Neural cell (in vitro differentiated cells): ENCODE measurements around the gene RBM34. TPM values are rescaled to one million over a fixed set of nuclear protein-coding genes. Genes with fewer than 3 reads are reported as not detected.

Source experiments
- H2AFZ ChIP-seq: fragments of 200-600, 300-800 bp; sonication (generic), shearing (Covaris generic); 2 replicates; pipeline ENCODE4 v1.6.0; 2014; ENCODE audit warnings: low read depth, mild to moderate bottlenecking, antibody characterized with exemption, low read length, moderate library complexity
- H3F3A ChIP-seq: fragments of 200-600 bp; shearing (Covaris generic); 2 replicates; pipeline ENCODE4 v1.6.1; 2016; ENCODE audit warnings: mild to moderate bottlenecking, moderate library complexity, mixed read lengths, antibody characterized with exemption, low read length; ENCODE audit not compliant: insufficient read depth, poor library complexity, severe bottlenecking
- H3K27ac ChIP-seq: fragments of 200-600, 300-800 bp; sonication (generic), shearing (Covaris generic); 2 replicates; pipeline ENCODE4 v1.5.1; 2014; ENCODE audit warnings: mild to moderate bottlenecking, low read length, moderate library complexity
- H3K27me3 ChIP-seq: fragments of 300-800, 200-600 bp; sonication (generic), shearing (Covaris generic); 2 replicates; pipeline ENCODE4 v1.6.0; 2014; ENCODE audit warnings: mild to moderate bottlenecking, low read depth, low read length, moderate library complexity; ENCODE audit not compliant: insufficient read depth
- H3K36me3 ChIP-seq: fragments of 300-800, 200-600 bp; sonication (generic), shearing (Covaris generic); 2 replicates; pipeline ENCODE4 v1.5.1; 2014; ENCODE audit warnings: mild to moderate bottlenecking, antibody characterized with exemption, low read length, moderate library complexity; ENCODE audit not compliant: insufficient read depth
- H3K4me2 ChIP-seq: fragments of 300-800, 200-600 bp; sonication (generic), shearing (Covaris generic); 2 replicates; pipeline ENCODE4 v1.6.0; 2014; ENCODE audit warnings: mild to moderate bottlenecking, low read length
- H3K4me3 ChIP-seq: fragments of 300-800, 200-600 bp; sonication (generic), shearing (Covaris generic); 2 replicates; pipeline ENCODE4 v1.5.1; 2014; ENCODE audit warnings: mild to moderate bottlenecking, low read length, moderate library complexity
- H3K79me2 ChIP-seq: fragments of 200-600 bp; shearing (Covaris generic); replicated peaks from 2 replicates; pipeline ENCODE4 v1.6.0; 2014; ENCODE audit warnings: mild to moderate bottlenecking, low read length, moderate library complexity; ENCODE audit not compliant: insufficient read depth
- H3K9ac ChIP-seq: fragments of 300-800, 200-600 bp; sonication (generic), shearing (Covaris generic); 2 replicates; pipeline ENCODE4 v1.6.1; 2016; ENCODE audit warnings: mild to moderate bottlenecking, low read length, mixed read lengths
- H3K9me2 ChIP-seq: fragments of 200-600 bp; shearing (Covaris generic); 2 replicates; pipeline ENCODE4 v1.6.1; 2016; ENCODE audit warnings: mild to moderate bottlenecking, low read length, mixed read lengths; ENCODE audit not compliant: insufficient read depth
- H3K9me3 ChIP-seq: fragments of 200-600, 300-800 bp; sonication (generic), shearing (Covaris generic); 2 replicates; pipeline ENCODE4 v1.6.1; 2016; ENCODE audit warnings: mild to moderate bottlenecking, mixed run types, low read length, moderate library complexity, mixed read lengths
- H4K20me1 ChIP-seq: fragments of 200-600 bp; shearing (Covaris generic); 2 replicates; pipeline ENCODE4 v1.6.1; 2016; ENCODE audit warnings: mild to moderate bottlenecking, mixed run types; ENCODE audit not compliant: insufficient read depth
- CTCF ChIP-seq: fragments of 450-650 bp; IDR thresholded peaks from 2 replicates; pipeline ENCODE4 v1.5.1; 2014; ENCODE audit warnings: antibody characterized with exemption, mild to moderate bottlenecking, moderate library complexity; ENCODE audit not compliant: poor library complexity, severe bottlenecking
- EP300 ChIP-seq: fragments of 450-650 bp; conservative IDR thresholded peaks from 2 replicates; pipeline ENCODE4 v1.6.1; 2014; ENCODE audit warnings: antibody characterized with exemption, mild to moderate bottlenecking, moderate library complexity; ENCODE audit not compliant: poor library complexity, severe bottlenecking
- EZH2 ChIP-seq: fragments of 200-600, 300-800 bp; shearing (Covaris generic), sonication (generic); IDR thresholded peaks from 2 replicates; pipeline ENCODE4 v1.6.1; 2014; ENCODE audit warnings: antibody characterized with exemption, low read length, borderline replicate concordance, mild to moderate bottlenecking; ENCODE audit not compliant: insufficient read depth, poor library complexity, severe bottlenecking
- MXI1 ChIP-seq: fragments of 450-650 bp; conservative IDR thresholded peaks from 2 replicates; pipeline ENCODE4 v1.6.1; 2014; ENCODE audit warnings: antibody characterized with exemption, mild to moderate bottlenecking; ENCODE audit not compliant: poor library complexity, severe bottlenecking
- POLR2AphosphoS5 ChIP-seq: IDR thresholded peaks from 2 replicates; pipeline ENCODE4 v1.6.1; 2012
- RAD21 ChIP-seq: fragments of 450-650 bp; conservative IDR thresholded peaks from 2 replicates; pipeline ENCODE4 v1.6.1; 2014; ENCODE audit warnings: antibody characterized with exemption, mild to moderate bottlenecking, moderate library complexity
- REST ChIP-seq: IDR thresholded peaks from 2 replicates; pipeline ENCODE4 v1.6.1; 2012; ENCODE audit warnings: borderline replicate concordance
- SMC3 ChIP-seq: fragments of 450-650 bp; conservative IDR thresholded peaks from 2 replicates; pipeline ENCODE4 v1.6.1; 2014; ENCODE audit warnings: antibody characterized with exemption, mild to moderate bottlenecking, moderate library complexity; ENCODE audit not compliant: poor library complexity
- TAF1 ChIP-seq: IDR thresholded peaks from 2 replicates; pipeline ENCODE4 v1.6.1; 2012; ENCODE audit warnings: low read depth
- polyA plus RNA-seq: library from polyadenylated mRNA; depleted of rRNA; stranded (reverse); fragments of >200 nt; gene quantifications from 2 replicates; pipeline ENCODE4 v1.2.3, GENCODE V29; 2014

RBM34 gene
- polyA plus RNA-seq, 1 donor from 2014 or later, result 128 TPM

- Histone ChIP-seq H3K4me3 (no peak overlapping the region), H2AFZ (no peak overlapping the region), H3K9me2 (no peaks in the 10 kb centered on the region), H3K9ac (no peak overlapping the region), H3K9me3 (no peaks in the 10 kb centered on the region), H3K4me2 (no peak overlapping the region), H3K36me3 (peaks cover 5% of the 10 kb centered on the region), H3K79me2 (peaks cover 14% of the 10 kb centered on the region), H3K27ac (no peak overlapping the region), H3K27me3 (no peaks in the 10 kb centered on the region), H3F3A (no peaks in the 10 kb centered on the region), H4K20me1 (no peaks in the 10 kb centered on the region)
- TF ChIP-seq RAD21 (no peak), POLR2AphosphoS5 (no peak), CTCF (no peak), EZH2 (no peak), TAF1 (no peak), REST (no peak), MXI1 (no peak), EP300 (no peak), SMC3 (no peak)
These were observed 15.4 kb upstream of the RBM34 start for GRCh38 chr1:235176486-235176885.

- H3K9ac ChIP-seq, result no peak overlapping the region
- H3K27me3 ChIP-seq, result no peaks in the 10 kb centered on the region
These were observed 8.9 kb upstream of the RBM34 start for GRCh38 chr1:235169986-235170385.

More at GRCh38 chr1:235169986-235170385, 8.9 kb upstream of the RBM34 start:
- Histone ChIP-seq H3K4me2 (no peak overlapping the region), H3K4me3 (no peak overlapping the region), H3K36me3 (no peaks in the 10 kb centered on the region), H3K27ac (no peak overlapping the region), H3F3A (no peaks in the 10 kb centered on the region), H3K79me2 (no peaks in the 10 kb centered on the region), H2AFZ (no peak overlapping the region), H3K9me2 (no peaks in the 10 kb centered on the region), H3K9me3 (no peaks in the 10 kb centered on the region), H4K20me1 (no peaks in the 10 kb centered on the region)
- no peak for TF ChIP-seq REST
- TF ChIP-seq POLR2AphosphoS5, result no peak
- TF ChIP-seq MXI1, result no peak
- TF ChIP-seq TAF1, result no peak
- TF ChIP-seq CTCF, result no peak
- TF ChIP-seq EZH2, result no peak
- no peak for TF ChIP-seq EP300
- no peak for TF ChIP-seq SMC3
